Activated CD4-positive, alpha-beta memory T cell treated with anti-CD3 and anti-CD28 coated beads for 36 hours (primary cell): Measurements from ENCODE around the gene PLPP4. TPM values are rescaled to one million over a fixed set of nuclear protein-coding genes. Genes with fewer than 3 reads are reported as not detected.

Source experiments
- CTCF ChIA-PET: fragments of 350-600 bp; sonication (Branson Sonifier 250); formaldehyde crosslinking; loops from one replicate; lab custom pipeline; 2021; ENCODE audit warnings: antibody characterized with exemption, inconsistent platforms; lab: Charles Lee
- POLR2A ChIA-PET: fragments of 350-600 bp; sonication (Branson Sonifier 250); formaldehyde crosslinking; loops from one replicate; lab custom pipeline; 2021; ENCODE audit warnings: antibody characterized with exemption; lab: Charles Lee
- DNase-seq: peaks from one replicate; pipeline ENCODE4 v3.0.0-alpha.2; 2020
- H3K27ac Mint-ChIP-seq: one replicate; pipeline ENCODE4 v1.8.0; 2021; ENCODE audit warnings: mixed read lengths
- H3K27me3 Mint-ChIP-seq: one replicate; pipeline ENCODE4 v1.8.0; 2021; ENCODE audit warnings: mixed read lengths
- H3K36me3 Mint-ChIP-seq: one replicate; pipeline ENCODE4 v1.8.0; 2021; ENCODE audit warnings: mixed read lengths
- H3K4me1 Mint-ChIP-seq: one replicate; pipeline ENCODE4 v1.8.0; 2021; ENCODE audit warnings: low read depth, mixed read lengths
- H3K4me3 Mint-ChIP-seq: one replicate; pipeline ENCODE4 v1.8.0; 2021; ENCODE audit warnings: mild to moderate bottlenecking, mixed read lengths
- H3K9me3 Mint-ChIP-seq: one replicate; pipeline ENCODE4 v1.8.0; 2021; ENCODE audit warnings: mixed read lengths
- intact Hi-C: fragments of 100-400 bp; cut with micrococcal nuclease; formaldehyde crosslinking; loops from one replicate; pipeline ENCODE4 v1.15.1; 2023
- total RNA-seq, 2 experiments: library from RNA; stranded (reverse); gene quantifications; one replicate each; pipeline ENCODE4 v1.2.3, GENCODE V29; 2021

The PLPP4 gene
- total RNA-seq, 2 experiments from 2014 or later: not detected

DNA sequence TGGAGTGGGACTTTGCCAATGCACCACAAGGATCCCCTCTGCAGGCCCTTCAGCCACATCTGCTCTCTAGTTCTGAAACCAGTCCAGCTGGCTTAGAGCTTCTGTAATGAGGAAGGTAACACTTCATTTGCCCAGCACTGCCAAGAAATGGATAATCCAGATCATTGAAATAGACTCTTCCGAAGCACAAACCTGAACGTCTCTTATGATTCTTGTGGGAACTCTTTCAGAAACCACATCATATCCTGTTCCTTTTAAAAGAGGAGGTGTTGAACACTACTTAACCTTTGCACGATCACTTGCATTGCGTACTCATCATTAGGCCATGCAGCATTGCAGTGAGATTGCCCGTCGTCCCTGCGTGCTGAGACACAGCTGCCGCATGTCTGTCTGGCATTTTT is 25.8 kb upstream of the PLPP4 start:
- H3K27ac Mint-ChIP-seq: no peak overlapping the region
- intact Hi-C loops: no loop called here
- DNase-seq: no peak
- peaks cover 10% of the 10 kb centered on the region for H3K27me3 Mint-ChIP-seq
- ChIA-PET POLR2A (no interaction called here), CTCF (no interaction called here)
- no peaks in the 10 kb centered on the region for H3K36me3 Mint-ChIP-seq
- H3K4me3 Mint-ChIP-seq: no peak overlapping the region
- H3K4me1 Mint-ChIP-seq: no peaks in the 10 kb centered on the region
- no peaks in the 10 kb centered on the region for H3K9me3 Mint-ChIP-seq

DNA sequence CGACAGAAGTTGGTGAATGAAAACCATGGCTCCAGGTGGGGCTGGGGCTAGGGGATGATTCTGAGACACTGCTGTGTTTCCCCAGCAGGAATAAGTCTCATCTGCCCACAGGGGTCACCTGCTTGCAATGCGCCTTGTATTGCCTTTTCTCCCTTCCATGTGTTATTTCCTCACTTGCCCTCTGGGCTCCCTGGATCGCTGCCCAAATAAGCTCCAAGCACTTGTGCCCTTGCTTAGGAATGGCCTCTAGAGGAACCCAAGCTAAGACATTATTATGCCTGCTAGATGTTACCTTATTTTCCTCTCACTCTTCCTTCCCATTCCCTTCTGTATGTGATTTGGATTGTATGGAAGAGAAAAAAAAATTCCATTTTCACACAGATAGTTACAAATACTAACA is 24.8 kb upstream of the PLPP4 start:
- no peak overlapping the region for H3K27ac Mint-ChIP-seq
- peaks cover 10% of the 10 kb centered on the region for H3K27me3 Mint-ChIP-seq
- intact Hi-C loops: no loop called here
- H3K4me3 Mint-ChIP-seq: no peak overlapping the region
- H3K36me3 Mint-ChIP-seq: no peaks in the 10 kb centered on the region
- POLR2A ChIA-PET: no interaction called here
- H3K9me3 Mint-ChIP-seq: no peaks in the 10 kb centered on the region
- no peaks in the 10 kb centered on the region for H3K4me1 Mint-ChIP-seq
- DNase-seq: no peak
- CTCF ChIA-PET: no interaction called here

DNA sequence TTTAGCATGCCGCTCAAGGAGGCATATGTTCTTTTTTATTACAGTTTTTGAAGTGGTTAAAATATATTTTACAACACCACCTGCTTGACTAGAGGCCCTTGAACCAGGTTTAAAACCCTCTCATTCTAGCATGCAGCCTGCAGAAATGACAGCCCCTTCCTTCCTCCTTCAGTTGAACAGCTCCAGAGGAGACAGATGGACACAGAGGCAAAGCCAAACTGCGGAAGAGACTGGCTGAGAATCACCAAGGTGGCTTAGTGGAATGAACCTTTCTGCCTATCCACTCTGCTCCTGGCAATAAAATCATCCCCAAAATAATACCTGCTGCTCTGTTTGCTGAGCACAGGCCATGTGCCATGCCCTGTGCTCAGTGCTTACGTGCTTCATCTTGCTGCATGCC is 23.9 kb upstream of the PLPP4 start:
- Mint-ChIP-seq H3K4me1 (no peaks in the 10 kb centered on the region), H3K36me3 (no peaks in the 10 kb centered on the region), H3K27me3 (peaks cover 10% of the 10 kb centered on the region), H3K4me3 (no peak overlapping the region), H3K27ac (no peak overlapping the region), H3K9me3 (no peaks in the 10 kb centered on the region)
- POLR2A ChIA-PET: no interaction called here
- CTCF ChIA-PET: no interaction called here
- no peak for DNase-seq
- intact Hi-C loops: no loop called here

DNA sequence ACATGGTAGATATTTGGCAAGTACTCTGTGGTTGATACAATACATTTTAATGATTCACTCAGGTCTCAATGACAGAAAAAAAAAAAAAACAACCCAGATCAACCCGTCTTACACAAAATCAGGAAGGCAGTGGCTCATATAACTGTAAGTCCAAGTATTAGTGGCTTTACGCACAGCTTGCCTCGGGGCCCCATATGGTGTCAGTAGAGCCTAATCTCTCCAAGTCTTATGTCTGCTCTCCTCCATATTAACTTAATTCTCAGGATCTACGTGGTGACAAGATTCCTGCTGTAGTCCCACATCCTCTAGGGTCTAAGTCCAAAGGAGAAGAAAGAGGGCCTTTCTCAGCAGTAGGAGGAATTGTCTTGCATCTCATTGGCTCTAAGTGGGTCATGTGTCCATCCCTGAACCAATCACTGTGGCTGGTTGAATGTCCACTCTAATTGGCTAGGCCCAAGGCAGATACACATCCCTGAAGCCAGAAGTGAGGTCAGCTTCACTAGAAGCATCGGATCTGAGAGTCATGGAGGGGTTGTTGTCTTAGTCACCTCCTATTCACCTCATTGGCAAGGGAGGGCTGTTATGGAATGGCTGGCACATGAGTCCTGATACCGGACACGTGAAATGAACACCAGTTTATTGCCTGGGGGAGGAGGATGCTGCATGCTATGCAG is 20.5 kb upstream of the PLPP4 start:
- Mint-ChIP-seq H3K4me3 (no peak overlapping the region), H3K4me1 (no peaks in the 10 kb centered on the region), H3K9me3 (no peaks in the 10 kb centered on the region), H3K36me3 (no peaks in the 10 kb centered on the region), H3K27ac (no peak overlapping the region), H3K27me3 (peaks cover 7% of the 10 kb centered on the region)
- CTCF ChIA-PET: no interaction called here
- POLR2A ChIA-PET: no interaction called here
- intact Hi-C loops: no loop called here
- no peak for DNase-seq

DNA sequence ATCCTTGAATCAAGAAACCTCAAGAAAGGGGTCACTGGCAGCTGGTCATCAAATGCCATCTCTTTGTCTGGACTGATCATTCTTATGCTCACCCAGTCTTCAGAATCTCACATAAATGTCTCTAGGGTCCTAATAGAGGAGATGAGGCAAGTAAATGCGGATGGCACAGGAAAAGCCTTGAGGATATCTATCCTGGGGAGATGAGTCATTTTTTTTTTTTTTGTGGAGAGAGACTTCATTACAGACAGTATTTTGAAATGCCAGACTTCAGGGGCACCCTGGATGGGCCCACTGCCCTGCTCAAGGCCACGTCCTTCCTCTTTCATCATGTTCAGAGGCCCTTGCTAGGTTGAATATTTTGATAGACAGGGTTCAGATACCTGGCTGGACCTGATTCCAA is 19.5 kb upstream of the PLPP4 start:
- Mint-ChIP-seq H3K4me1 (no peaks in the 10 kb centered on the region), H3K4me3 (no peak overlapping the region), H3K27me3 (peaks cover 3% of the 10 kb centered on the region), H3K9me3 (no peaks in the 10 kb centered on the region), H3K36me3 (no peaks in the 10 kb centered on the region), H3K27ac (no peak overlapping the region)
- intact Hi-C loops: no loop called here
- no peak for DNase-seq
- POLR2A ChIA-PET: no interaction called here
- CTCF ChIA-PET: no interaction called here

DNA sequence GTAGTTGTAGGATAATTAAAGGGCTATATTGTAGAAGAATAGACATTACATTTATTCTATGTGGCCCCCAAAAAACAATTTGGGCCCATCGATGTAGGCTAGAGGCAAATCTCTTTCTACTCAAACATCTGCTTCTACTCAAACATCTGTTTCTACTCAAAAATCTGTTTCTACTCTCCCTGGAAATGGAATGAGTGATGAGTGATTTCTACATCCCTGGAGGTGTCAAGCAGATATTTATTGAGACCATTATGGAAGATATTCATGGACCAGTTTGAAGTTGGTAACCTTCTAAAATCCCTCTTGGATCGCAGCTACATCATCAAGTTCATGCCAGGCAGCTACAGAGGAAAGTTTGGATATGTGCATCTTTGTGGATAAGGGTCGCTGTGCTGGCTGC is 5.1 kb upstream of the PLPP4 start:
- DNase-seq: no peak
- H3K27ac Mint-ChIP-seq: no peak overlapping the region
- no peaks in the 10 kb centered on the region for H3K4me1 Mint-ChIP-seq
- POLR2A ChIA-PET: no interaction called here
- intact Hi-C loops: no loop called here
- peaks cover 10% of the 10 kb centered on the region for H3K27me3 Mint-ChIP-seq
- H3K36me3 Mint-ChIP-seq: no peaks in the 10 kb centered on the region
- H3K4me3 Mint-ChIP-seq: no peak overlapping the region
- no peaks in the 10 kb centered on the region for H3K9me3 Mint-ChIP-seq
- CTCF ChIA-PET: no interaction called here

DNA sequence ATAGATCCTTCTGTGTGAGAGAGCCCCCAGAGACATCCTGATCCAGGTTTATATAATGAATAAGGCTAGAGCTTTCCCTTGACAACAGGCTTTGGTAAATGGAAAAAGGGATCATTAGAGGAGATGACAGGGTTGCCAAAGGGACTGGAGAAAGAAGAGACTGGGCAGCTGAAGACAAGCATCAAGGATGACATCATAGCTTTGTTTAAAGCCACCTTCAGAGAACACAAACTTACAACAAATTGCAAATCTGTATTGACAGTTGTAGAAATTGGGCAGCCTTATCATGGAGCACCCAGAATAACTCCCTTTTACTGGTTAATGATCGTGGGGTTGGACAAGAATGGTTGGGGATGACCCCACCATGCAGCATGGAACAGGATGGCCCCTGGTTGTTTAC is 3.7 kb upstream of the PLPP4 start:
- ChIA-PET POLR2A (no interaction called here), CTCF (no interaction called here)
- Mint-ChIP-seq H3K4me1 (no peaks in the 10 kb centered on the region), H3K36me3 (no peaks in the 10 kb centered on the region), H3K27ac (no peak overlapping the region), H3K9me3 (no peaks in the 10 kb centered on the region), H3K27me3 (peaks cover 16% of the 10 kb centered on the region), H3K4me3 (no peak overlapping the region)
- intact Hi-C loops: no loop called here
- no peak for DNase-seq

DNA sequence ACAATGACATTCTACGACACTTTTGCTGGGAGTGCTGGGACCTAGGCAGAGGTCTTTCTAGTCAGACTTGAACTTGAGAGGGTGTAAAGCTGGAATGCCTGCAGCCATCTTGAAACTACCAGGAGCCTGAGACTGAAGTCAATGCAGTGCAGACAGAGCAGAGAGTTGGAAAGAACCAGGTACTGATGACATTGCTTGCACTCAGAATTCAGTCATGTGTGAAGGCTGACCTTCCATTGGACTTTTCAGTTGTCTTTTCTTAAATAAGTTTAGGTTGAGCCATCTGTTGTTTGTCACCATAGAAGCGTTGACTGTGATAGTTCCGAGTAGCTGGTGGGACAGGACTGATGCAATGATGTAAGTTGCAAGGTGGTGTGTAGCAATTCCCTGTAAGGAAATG is 3.1 kb upstream of the PLPP4 start:
- H3K4me1 Mint-ChIP-seq: no peaks in the 10 kb centered on the region
- POLR2A ChIA-PET: no interaction called here
- no peaks in the 10 kb centered on the region for H3K36me3 Mint-ChIP-seq
- no peak overlapping the region for H3K27ac Mint-ChIP-seq
- CTCF ChIA-PET: no interaction called here
- peaks cover 19% of the 10 kb centered on the region for H3K27me3 Mint-ChIP-seq
- intact Hi-C loops: no loop called here
- DNase-seq: no peak
- H3K4me3 Mint-ChIP-seq: no peak overlapping the region
- no peaks in the 10 kb centered on the region for H3K9me3 Mint-ChIP-seq

DNA sequence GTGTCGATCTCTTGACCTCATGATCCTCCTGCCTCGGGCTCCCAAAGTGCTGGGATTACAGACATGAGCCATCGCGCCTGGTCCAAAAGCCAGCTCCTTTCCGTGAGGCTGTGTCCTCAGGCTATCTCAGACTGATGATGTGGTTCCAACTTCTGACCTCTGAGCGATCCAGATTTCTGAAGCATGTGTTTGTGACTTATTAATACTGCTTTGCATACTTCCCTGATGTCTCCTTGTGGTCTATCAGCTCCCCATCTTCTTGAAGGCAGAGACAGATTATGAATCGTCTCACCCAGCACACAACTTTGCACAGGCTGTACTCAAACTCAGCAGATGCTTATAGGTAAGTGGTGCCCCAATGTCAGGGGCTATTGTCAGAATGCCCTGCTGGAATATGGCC is 2.0 kb upstream of the PLPP4 start:
- intact Hi-C loops: no loop called here
- POLR2A ChIA-PET: no interaction called here
- Mint-ChIP-seq H3K27ac (no peak overlapping the region), H3K4me1 (no peaks in the 10 kb centered on the region), H3K4me3 (no peak overlapping the region), H3K27me3 (peaks cover 19% of the 10 kb centered on the region), H3K36me3 (no peaks in the 10 kb centered on the region), H3K9me3 (no peaks in the 10 kb centered on the region)
- CTCF ChIA-PET: no interaction called here
- no peak for DNase-seq

DNA sequence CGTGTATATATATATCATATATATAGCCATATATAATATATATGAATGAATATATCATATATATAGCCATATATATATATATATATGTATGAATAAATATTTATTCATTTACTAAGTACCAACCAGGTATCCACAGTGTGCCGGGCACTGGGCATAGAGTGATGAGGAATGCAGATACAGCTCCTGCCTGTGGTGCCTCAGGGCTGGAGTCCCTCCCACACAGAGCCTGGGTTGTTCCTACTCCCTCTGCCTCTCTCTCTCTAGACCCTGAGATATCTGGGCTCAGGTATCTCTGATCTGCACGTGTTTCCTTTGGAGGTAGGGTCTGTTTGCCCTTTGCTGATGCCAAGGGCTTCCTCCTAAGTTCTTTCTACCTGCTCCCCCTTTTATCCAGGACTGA is 1.4 kb upstream of the PLPP4 start:
- Mint-ChIP-seq H3K4me3 (no peak overlapping the region), H3K9me3 (no peaks in the 10 kb centered on the region), H3K4me1 (no peaks in the 10 kb centered on the region), H3K36me3 (no peaks in the 10 kb centered on the region), H3K27me3 (peaks cover 19% of the 10 kb centered on the region), H3K27ac (no peak overlapping the region)
- no peak for DNase-seq
- CTCF ChIA-PET: no interaction called here
- intact Hi-C loops: no loop called here
- POLR2A ChIA-PET: no interaction called here

DNA sequence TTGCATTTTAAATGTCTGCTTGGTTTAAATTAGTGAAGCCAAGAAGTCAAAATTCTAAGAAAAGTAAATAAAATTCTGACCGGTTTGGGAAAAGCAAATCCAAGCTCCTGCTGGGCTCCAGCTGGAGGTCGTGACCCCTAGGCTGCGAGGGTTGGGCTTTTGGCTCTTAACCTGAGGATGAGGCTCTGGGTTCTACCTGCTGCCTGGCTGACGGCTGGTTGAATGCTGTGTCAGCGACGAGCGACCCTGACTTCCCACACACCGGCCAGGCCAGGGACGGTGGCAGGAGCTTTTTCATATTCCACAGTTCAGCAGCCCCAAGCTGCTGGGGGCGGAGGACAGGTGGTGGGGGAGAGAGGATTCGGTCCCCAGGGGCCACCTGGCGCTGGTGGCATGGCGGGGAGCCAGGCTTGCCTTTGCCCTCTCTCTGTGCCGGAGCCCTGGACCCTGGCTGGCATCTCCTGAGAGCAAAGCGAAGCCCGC is 843 bp upstream of the PLPP4 start:
- Mint-ChIP-seq H3K27me3 (peaks cover 19% of the 10 kb centered on the region), H3K9me3 (no peaks in the 10 kb centered on the region), H3K36me3 (no peaks in the 10 kb centered on the region), H3K4me1 (no peaks in the 10 kb centered on the region), H3K4me3 (no peak overlapping the region), H3K27ac (no peak overlapping the region)
- intact Hi-C loops: no loop called here
- ChIA-PET CTCF (no interaction called here), POLR2A (no interaction called here)
- DNase-seq: no peak

DNA sequence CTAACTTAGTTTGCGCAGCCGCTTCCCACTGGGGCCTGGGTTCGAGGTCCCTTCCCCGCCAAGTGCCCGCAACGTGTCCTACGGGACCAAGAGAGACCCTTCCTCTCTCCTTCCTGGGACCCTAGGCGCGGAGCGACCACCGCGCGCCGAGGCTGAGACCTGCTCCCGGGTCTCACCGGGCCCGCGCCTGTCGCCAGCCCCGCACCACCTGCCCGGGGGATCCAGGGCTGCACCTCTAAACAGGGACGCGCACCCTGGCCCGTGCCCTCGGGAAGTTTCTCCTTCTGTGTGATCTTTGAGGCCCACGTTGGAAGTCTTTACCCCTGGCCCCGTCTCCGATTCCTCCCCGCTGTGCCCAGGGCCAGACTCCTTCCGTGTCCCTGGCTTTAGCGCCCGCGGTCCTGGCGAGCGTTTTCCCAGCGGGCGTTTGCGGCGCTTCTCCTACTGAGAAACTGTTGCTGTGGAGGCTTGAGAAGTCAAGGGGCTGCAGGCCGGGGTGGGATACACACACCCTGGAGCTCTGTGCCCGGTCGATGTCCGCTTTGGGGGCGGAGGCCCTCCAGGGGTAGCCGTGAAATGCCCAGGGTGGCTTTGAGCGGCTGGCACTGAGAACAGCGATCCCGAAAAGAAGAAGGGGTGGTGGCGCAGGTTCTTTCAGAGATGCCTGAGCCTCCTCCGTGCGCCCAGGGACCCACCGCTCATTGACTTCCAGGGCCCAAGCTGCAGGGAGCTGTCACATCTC is 575 bp downstream of the PLPP4 start:
- no peaks in the 10 kb centered on the region for H3K9me3 Mint-ChIP-seq
- no peak overlapping the region for H3K27ac Mint-ChIP-seq
- no peaks in the 10 kb centered on the region for H3K4me1 Mint-ChIP-seq
- POLR2A ChIA-PET: no interaction called here
- H3K36me3 Mint-ChIP-seq: no peaks in the 10 kb centered on the region
- H3K4me3 Mint-ChIP-seq: no peak overlapping the region
- H3K27me3 Mint-ChIP-seq: peaks cover 19% of the 10 kb centered on the region
- intact Hi-C loops: no loop called here
- CTCF ChIA-PET: no interaction called here
- no peak for DNase-seq

DNA sequence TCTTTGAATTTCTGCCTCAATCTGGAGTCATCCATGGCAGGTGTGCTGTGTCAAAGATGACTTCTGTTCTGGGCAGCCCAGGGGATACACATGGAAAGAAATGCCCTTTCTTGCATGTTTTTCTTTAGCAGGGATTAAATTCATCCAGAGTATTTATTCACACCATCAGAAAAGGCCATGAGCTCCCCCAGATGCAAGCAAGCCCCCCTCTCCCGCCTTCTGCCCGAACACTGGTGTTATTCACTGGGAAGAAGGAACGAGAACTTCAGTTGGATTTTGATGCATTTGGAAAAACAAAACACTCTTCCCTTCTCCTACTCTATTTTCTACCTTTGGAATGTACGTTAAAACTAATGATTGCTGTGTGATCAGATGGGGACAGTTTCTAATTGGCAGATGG is 1.4 kb downstream of the PLPP4 start:
- no peaks in the 10 kb centered on the region for H3K9me3 Mint-ChIP-seq
- no peak overlapping the region for H3K27ac Mint-ChIP-seq
- CTCF ChIA-PET: no interaction called here
- intact Hi-C loops: no loop called here
- H3K4me3 Mint-ChIP-seq: no peak overlapping the region
- no peaks in the 10 kb centered on the region for H3K4me1 Mint-ChIP-seq
- H3K27me3 Mint-ChIP-seq: peaks cover 19% of the 10 kb centered on the region
- H3K36me3 Mint-ChIP-seq: no peaks in the 10 kb centered on the region
- POLR2A ChIA-PET: no interaction called here
- no peak for DNase-seq
